NCI-H187 (cell line): Measurements from ENCODE around the gene C19orf12.

Source experiments
- DNase-seq, 2 experiments: peaks; one replicate each; lab custom pipeline; 2025; lab: John Stamatoyannopoulos, UW

C19orf12 gene

DNA sequence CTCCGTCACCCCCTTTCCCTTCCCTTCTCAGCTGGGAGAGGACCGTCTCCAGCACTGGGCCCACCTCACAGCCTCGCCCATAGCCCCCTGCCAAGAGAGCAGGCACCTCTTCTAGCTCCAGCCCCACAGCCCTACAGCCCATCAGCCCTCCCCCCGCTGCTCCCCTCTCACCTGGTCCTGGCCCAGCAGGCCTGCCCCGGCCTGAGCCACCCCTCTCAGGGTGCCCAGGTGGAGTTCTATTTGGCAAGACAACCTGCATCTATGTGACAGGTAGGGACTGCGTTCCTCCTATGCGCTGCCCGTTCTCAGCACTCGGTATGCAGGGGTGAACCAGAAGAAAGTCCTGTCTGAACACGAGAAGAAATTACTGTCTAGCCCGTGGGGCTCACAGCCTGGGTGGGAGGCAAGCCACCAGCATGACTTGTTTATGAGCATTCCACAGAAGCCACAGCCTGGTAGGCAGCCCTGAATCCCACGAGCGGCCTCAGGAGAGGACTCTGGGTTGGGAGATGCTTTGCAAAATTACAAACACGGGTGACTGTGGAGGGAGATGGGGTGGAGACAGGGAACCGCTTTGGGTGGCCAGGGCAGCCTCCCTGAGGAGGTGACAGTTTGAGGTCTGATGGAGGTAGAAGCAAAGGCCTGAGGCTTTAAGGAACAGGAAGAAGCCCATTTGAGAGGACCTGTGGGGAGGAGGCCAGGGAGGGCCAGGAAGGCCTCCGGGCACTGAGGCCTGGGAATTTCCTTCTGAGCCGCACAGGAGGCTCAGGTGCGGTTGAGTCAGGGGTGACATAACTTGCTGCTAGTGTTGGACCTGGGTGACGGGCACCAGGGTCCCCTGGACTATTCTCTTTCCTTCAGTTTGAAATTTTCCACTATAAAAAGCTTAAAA, 51.0 kb downstream of the C19orf12 start:
- no peak for DNase-seq

DNA sequence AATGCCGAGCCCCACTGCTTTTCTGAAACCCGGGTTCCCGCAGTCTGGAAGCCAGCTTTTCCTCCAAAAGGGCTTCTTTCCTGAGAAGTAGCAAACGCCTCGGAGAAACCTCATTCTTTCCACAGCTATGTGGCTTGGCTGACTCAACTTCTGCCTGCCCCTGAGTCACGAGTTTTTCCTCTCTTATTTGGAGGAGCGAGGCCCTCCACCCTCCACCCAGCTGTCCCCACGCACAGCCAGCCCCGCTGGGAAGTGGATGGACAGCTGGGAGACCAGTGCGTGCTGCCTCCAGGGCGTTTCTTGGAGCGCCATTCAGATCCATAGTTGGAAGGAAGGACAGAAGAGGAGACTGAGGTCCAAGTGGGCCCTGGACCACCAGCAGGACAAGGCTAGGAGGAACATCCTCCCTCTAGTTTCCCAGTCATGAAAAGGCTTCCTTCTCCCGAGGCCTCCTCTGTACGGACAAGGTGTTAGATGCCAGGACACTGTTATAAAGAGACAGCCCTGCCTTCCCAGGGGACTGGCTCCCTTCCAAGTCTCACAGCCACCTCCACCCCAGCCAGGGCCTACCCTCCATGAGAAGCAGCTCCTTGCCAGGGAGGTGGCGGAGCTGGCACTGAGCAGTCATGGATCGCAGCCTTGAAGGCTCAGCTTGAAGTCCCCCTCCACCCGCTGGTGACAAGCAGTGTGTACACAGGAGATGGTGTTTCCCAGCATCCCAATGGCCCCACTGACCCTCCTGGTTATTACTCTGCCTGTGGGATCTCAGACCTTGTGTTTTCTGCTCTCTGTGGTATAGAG, 52.3 kb downstream of the C19orf12 start:
- DNase-seq = no peak

DNA sequence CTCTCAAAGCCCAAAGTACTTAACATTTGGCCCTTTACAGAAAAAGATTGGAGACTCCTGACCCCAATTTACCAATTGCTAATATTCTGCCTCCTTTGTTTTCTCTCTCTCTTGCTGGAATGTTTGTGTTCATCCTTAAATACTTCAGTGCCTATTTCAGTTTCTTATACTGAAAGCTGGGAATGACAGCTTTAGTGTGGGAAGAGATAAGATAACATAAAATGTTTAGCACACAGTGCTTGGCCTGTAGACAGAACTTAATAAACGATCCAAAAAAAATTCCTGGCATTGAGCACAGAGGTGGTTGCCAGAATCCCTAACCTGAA, 52.8 kb downstream of the C19orf12 start:
- no peak for DNase-seq

DNA sequence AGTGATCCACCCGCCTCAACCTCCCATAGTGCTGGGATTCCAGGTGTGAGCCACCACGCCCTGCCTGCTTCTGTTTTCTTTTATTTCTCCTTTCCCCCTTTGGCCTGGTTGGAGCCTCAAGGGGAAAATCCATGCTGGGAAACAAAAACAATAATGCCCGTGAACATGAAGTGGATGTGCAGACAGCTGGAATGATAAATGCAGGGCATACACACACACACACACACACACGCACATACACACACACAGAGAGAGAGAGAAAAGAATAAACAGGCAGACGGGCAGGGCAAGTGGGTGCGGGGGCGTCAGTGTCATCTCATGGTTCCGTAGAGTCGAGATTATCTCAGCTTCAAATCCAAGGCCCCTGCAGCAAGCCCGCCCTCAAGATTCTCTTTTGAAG, 54.2 kb downstream of the C19orf12 start:
- DNase-seq = no peak

DNA sequence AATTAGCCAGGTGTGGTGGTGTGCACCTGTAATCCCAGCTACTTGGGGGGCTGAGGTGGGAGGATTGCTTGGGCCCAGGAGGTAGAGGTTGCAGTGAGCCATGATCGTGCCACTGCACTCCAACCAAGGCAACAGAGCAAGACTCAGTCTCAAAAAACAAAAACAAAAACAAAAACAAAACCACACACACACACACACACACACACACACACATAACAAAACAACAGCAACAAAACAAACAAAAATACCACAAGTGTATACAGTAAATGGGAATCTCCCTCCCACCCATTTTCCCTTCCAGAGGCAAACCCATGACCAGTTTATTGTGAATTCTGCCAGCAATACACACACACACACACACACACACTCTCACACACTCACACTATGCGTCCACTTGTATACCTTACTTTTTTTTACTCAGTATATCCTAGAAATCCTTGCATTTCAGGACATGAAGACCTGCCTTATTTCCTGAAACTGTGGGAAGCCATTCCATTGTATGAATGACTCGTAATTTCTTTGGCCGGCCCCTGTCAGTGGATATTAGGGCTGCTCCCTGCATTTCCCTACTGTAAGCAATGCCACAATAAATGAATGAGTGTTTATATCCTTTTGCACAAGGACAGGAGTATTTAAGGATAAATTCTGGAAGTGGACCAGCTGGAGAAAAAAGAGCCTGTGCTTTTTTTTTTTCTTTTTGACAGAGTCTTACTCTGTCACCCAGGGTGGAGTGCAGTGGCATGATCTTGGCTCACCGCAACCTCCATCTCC, 56.7 kb downstream of the C19orf12 start:
- no peak for DNase-seq

DNA sequence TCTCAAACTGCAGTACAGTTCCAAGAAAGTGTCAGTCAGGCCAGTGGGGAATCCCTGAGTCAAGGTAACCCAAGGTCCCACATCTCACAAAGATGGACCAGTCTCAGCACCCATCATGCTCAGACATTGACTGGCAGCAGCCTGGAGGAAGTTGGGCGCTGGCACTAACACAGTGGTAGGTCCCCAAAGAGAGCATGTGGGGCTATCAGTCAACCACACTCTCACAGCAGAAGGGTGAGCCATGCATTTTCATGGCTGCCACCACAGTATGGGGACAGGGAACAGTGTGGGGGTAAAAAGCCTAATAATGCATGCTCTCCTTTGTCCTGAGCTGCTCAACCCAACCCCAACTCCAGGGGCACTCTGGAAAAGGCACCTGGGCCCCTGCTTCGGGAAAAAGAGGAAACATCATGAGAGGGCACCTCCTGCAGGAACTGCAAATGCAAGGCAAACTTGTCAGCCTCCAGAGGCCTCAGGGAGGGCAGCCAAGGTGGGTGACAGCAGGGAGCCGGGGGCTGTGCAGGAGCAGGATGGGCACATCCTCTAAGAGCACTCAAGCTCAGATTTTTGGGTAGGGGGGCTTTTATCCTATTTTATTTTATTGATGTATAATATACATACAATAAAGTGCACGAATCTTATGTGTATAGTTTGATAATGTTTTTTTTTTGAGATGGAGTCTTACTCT, 59.3 kb downstream of the C19orf12 start:
- DNase-seq = no peak

DNA sequence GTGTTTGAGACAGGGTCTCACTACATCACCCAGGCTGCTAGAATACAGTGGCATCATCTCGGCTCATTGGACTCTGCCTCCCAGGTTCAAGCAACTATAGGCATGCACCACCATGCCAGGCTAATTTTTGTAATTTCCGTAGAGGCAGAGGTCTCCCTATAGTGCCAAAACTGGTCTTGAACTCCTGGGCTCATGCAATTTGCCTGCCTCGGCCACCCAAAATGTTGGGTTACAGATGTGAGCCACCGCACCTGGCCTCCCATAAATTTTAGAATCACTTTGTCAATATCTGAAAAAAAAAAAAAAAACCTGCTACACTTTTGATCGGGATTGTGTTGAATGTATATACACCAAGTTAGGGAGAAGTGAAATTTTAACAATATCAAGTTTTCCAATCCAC, 61.7 kb downstream of the C19orf12 start:
- DNase-seq = no peak

DNA sequence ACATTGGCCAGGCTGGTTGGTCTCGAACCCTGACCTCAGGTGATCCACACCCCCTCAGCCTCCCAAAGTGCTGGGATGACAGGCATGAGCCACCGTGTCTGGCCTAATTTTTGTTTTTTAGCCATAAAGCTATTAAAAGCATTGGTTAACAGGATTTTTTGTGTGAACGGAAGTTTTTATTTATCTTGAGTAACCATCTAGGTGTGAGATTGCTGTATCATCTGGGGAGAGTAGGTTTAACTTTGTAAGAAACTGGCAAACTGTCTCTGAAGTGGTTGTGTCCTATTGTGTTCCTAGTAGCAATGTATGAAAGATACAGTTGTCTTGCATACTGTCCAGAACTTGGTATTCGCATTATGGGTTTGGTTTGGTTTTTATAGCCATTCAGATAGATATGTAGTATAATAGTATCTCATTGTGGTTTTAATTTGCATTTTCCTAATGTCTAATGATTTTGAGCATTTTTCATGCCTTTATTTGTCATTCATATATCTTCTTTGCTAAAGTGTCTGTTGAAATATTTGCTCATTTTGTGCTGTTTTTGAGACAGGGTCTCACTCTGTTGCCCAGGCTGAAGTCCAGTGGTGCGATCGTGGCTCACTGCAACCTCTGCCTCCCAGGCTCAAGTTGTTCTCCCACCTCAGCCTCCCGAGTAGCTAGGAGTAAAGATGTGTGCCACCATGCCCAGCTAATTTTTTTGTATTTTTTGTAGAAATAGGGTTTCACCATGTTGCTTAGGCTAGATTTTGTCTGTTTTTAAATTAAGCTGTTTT, 63.3 kb downstream of the C19orf12 start:
- DNase-seq = no peak

DNA sequence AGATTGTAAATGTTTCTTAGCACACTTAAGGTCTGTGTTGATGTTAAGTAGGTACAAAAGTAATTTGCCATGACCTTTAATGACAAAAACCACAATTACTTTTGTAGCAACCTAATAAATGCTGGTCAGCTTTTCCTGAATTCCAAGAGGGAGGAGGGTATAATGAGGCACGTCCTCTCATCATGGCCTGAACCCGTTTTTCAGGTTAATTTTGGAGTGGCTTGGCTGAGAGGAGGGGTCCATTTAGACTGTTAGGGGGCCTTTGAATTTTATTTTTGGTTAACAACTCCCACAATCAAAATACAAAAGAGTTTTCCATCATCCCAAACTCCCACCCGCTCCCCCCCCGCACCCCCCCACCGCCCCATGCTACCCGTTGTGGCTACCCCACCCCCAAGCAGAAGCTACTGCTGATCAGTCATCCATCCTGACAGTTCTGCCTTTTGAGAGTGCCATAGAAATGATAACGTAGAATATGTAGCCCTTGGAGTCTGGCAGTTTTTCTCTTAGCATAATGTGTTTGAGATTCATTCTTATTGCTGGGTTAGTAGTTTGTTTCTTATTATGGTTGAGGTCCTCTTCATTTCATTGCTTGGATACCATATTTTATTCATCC, 64.2 kb downstream of the C19orf12 start:
- DNase-seq = no peak
